Transverse colon (tissue), 3 donors: ENCODE results near the gene HSPH1.

ENCODE experiments used
- CTCF ChIP-seq, 5 experiments: fragments of 200-600 bp in 3 of 5; fragments of 450-650 bp in 2 of 5; sonication (generic) in 3 of 5; IDR thresholded peaks; 1 replicate in 2 of 5; 2 replicates in 3 of 5; pipeline ENCODE4 v1.5.1; 2016 to 2017; ENCODE audit warnings: antibody characterized with exemption in 5 of 5, inconsistent platforms in 3 of 5, mild to moderate bottlenecking in 2 of 5, moderate library complexity in 1 of 5
- POLR2A ChIP-seq: fragments of 450-650 bp; IDR thresholded peaks from one replicate; pipeline ENCODE4 v1.6.1; 2016; ENCODE audit warnings: antibody characterized with exemption, mild to moderate bottlenecking, moderate library complexity

GRCh38 chr13:31167490-31167889 is 5.8 kb upstream of the HSPH1 start:
- TF ChIP-seq CTCF (IDR thresholded peaks at IDR 0.05), result no peak
- no peak for TF ChIP-seq POLR2A
